OCI-LY3 (cell line): ENCODE results near the gene TCERG1L.

ENCODE experiments used
- H2AFZ ChIP-seq: fragments of 200-600, 300-600 bp; shearing (Covaris generic); 2 replicates; pipeline ENCODE4 v1.6.0; 2014; ENCODE audit warnings: antibody characterized with exemption, low read depth, low read length
- H3K27ac ChIP-seq: fragments of 200-600, 300-600 bp; sonication (generic); 2 replicates; pipeline ENCODE4 v1.5.1; 2014; ENCODE audit warnings: mild to moderate bottlenecking, low read length, moderate library complexity, mixed read lengths
- H3K27me3 ChIP-seq: fragments of 200-600, 300-600 bp; sonication (generic); 2 replicates; pipeline ENCODE4 v1.6.1; 2014; ENCODE audit warnings: low read depth, low read length, mixed read lengths
- H3K36me3 ChIP-seq: fragments of 200-600, 300-600 bp; sonication (generic); replicated peaks from 2 replicates; pipeline ENCODE3; 2014; ENCODE audit warnings: low read depth, low read length, mixed read lengths
- H3K4me1 ChIP-seq: fragments of 300-600, 200-600 bp; sonication (generic); 2 replicates; pipeline ENCODE4 v1.6.1; 2014; ENCODE audit warnings: low read length, mixed read lengths
- H3K4me2 ChIP-seq: fragments of 200-600, 300-600 bp; sonication (generic); 2 replicates; pipeline ENCODE4 v1.6.1; 2014; ENCODE audit warnings: low read length, mixed read lengths
- H3K4me3 ChIP-seq: fragments of 300-600, 200-600 bp; sonication (generic); 2 replicates; pipeline ENCODE4 v1.5.1; 2014; ENCODE audit warnings: antibody characterized with exemption, mild to moderate bottlenecking, low read length, moderate library complexity
- H3K79me2 ChIP-seq: fragments of 300-600, 200-600 bp; shearing (Covaris generic); 2 replicates; pipeline ENCODE4 v1.6.1; 2014; ENCODE audit warnings: mild to moderate bottlenecking, low read length, mixed read lengths
- H3K9ac ChIP-seq: fragments of 300-600, 200-600 bp; shearing (Covaris generic); 2 replicates; pipeline ENCODE4 v1.6.0; 2014; ENCODE audit warnings: mild to moderate bottlenecking, low read length, moderate library complexity
- H3K9me3 ChIP-seq: fragments of 200-600, 300-600 bp; shearing (Covaris generic); 2 replicates; pipeline ENCODE4 v1.6.1; 2014; ENCODE audit warnings: low read length, mixed read lengths; ENCODE audit not compliant: insufficient read depth
- H4K20me1 ChIP-seq: fragments of 200-600, 300-600 bp; sonication (generic); 2 replicates; pipeline ENCODE4 v1.6.1; 2016; ENCODE audit warnings: low read length, mixed read lengths; ENCODE audit not compliant: insufficient read depth
- CTCF ChIP-seq: fragments of 200-600, 300-600 bp; sonication (generic); IDR thresholded peaks from 2 replicates; pipeline ENCODE4 v1.5.1; 2014; ENCODE audit warnings: antibody characterized with exemption, low read length, low read depth
- EZH2phosphoT487 ChIP-seq: fragments of 200-600 bp; shearing (Covaris generic); IDR thresholded peaks from 2 replicates; pipeline ENCODE4 v1.6.1; 2018; ENCODE audit warnings: antibody characterized with exemption, mixed run types, low read depth

Gene TCERG1L

GRCh38 chr10:131219584-131219886 is 92.0 kb downstream of the TCERG1L start:
- Histone ChIP-seq H3K36me3 (no peaks in the 10 kb centered on the region), H3K4me3 (no peak overlapping the region), H3K79me2 (no peaks in the 10 kb centered on the region), H3K9ac (no peak overlapping the region), H2AFZ (no peak overlapping the region), H3K9me3 (no peaks in the 10 kb centered on the region), H3K27ac (no peak overlapping the region), H4K20me1 (no peaks in the 10 kb centered on the region), H3K27me3 (no peaks in the 10 kb centered on the region), H3K4me1 (no peaks in the 10 kb centered on the region), H3K4me2 (no peak overlapping the region)
- TF ChIP-seq CTCF (no peak), EZH2phosphoT487 (no peak)

- no peaks in the 10 kb centered on the region for H3K27me3 ChIP-seq
- H3K4me3 ChIP-seq: no peak overlapping the region
- no peak overlapping the region for H2AFZ ChIP-seq
- no peak for TF ChIP-seq CTCF
- TF ChIP-seq EZH2phosphoT487: no peak
- H4K20me1 ChIP-seq: no peaks in the 10 kb centered on the region
- H3K79me2 ChIP-seq: no peaks in the 10 kb centered on the region
- no peaks in the 10 kb centered on the region for H3K9me3 ChIP-seq
- H3K4me1 ChIP-seq: no peaks in the 10 kb centered on the region
- no peak overlapping the region for H3K9ac ChIP-seq
- H3K4me2 ChIP-seq: no peak overlapping the region
- H3K36me3 ChIP-seq: no peaks in the 10 kb centered on the region
- H3K27ac ChIP-seq: no peak overlapping the region
Measured at GRCh38 chr10:131218811-131219583, 92.5 kb downstream of the TCERG1L start.

GRCh38 chr10:131216681-131217230 is 94.8 kb downstream of the TCERG1L start:
- Histone ChIP-seq H3K36me3 (no peaks in the 10 kb centered on the region), H3K27me3 (no peaks in the 10 kb centered on the region), H3K27ac (no peak overlapping the region), H3K4me2 (no peak overlapping the region), H2AFZ (no peak overlapping the region), H3K9me3 (no peaks in the 10 kb centered on the region), H3K79me2 (no peaks in the 10 kb centered on the region), H3K9ac (no peak overlapping the region), H3K4me3 (no peak overlapping the region), H4K20me1 (no peaks in the 10 kb centered on the region), H3K4me1 (no peaks in the 10 kb centered on the region)
- TF ChIP-seq EZH2phosphoT487 (no peak), CTCF (no peak)

GRCh38 chr10:131215776-131216175 is 95.7 kb downstream of the TCERG1L start:
- no peaks in the 10 kb centered on the region for H3K79me2 ChIP-seq
- no peaks in the 10 kb centered on the region for H3K27me3 ChIP-seq
- H4K20me1 ChIP-seq: no peaks in the 10 kb centered on the region
- no peak overlapping the region for H3K9ac ChIP-seq
- no peak for TF ChIP-seq CTCF
- no peak for TF ChIP-seq EZH2phosphoT487
- H3K4me2 ChIP-seq: no peak overlapping the region
- no peak overlapping the region for H3K27ac ChIP-seq
- no peaks in the 10 kb centered on the region for H3K9me3 ChIP-seq
- no peaks in the 10 kb centered on the region for H3K4me1 ChIP-seq
- no peak overlapping the region for H2AFZ ChIP-seq
- H3K36me3 ChIP-seq: no peaks in the 10 kb centered on the region
- H3K4me3 ChIP-seq: no peak overlapping the region
